Activated naive CD4-positive, alpha-beta T cell treated with anti-CD3 and anti-CD28 coated beads, Interleukin-2, amount 10 ng/mL, durations not matched to agents 7 days and 5 days (primary cell): ENCODE results near the gene VWA5B1.

Experiments used
- CTCF ChIA-PET: fragments of 350-600 bp; sonication (Branson Sonifier 250); formaldehyde crosslinking; loops from one replicate; lab custom pipeline; 2021; ENCODE audit warnings: antibody characterized with exemption; lab: Charles Lee
- DNase-seq: peaks from one replicate; pipeline ENCODE4 v3.0.0-alpha.2; 2020
- H3K27ac Mint-ChIP-seq: one replicate; pipeline ENCODE4 v1.8.0; 2021; ENCODE audit warnings: mild to moderate bottlenecking, moderate library complexity, mixed read lengths
- H3K27me3 Mint-ChIP-seq: one replicate; pipeline ENCODE4 v1.8.0; 2021; ENCODE audit warnings: mild to moderate bottlenecking, mixed read lengths
- H3K36me3 Mint-ChIP-seq: one replicate; pipeline ENCODE4 v1.8.0; 2021; ENCODE audit warnings: mixed read lengths
- H3K4me1 Mint-ChIP-seq: one replicate; pipeline ENCODE4 v1.8.0; 2021; ENCODE audit warnings: mixed read lengths
- H3K4me3 Mint-ChIP-seq: one replicate; pipeline ENCODE4 v1.8.0; 2021; ENCODE audit warnings: mild to moderate bottlenecking, moderate library complexity, mixed read lengths
- H3K9me3 Mint-ChIP-seq: one replicate; pipeline ENCODE4 v1.8.0; 2021; ENCODE audit warnings: mixed read lengths

Gene VWA5B1

GRCh38 chr1:20322081-20322824 is 31.6 kb downstream of the VWA5B1 start:
- peaks cover 29% of the 10 kb centered on the region for H3K4me1 Mint-ChIP-seq
- DNase-seq = peak; percentile 49

GRCh38 chr1:20322825-20323612 is 32.3 kb downstream of the VWA5B1 start:
- Mint-ChIP-seq H3K4me1 (peaks cover 29% of the 10 kb centered on the region), H3K36me3 (no peaks in the 10 kb centered on the region), H3K27me3 (peaks cover 45% of the 10 kb centered on the region), H3K27ac (peak overlapping the region; percentile 79), H3K9me3 (no peaks in the 10 kb centered on the region), H3K4me3 (peak overlapping the region; percentile 25)
- DNase-seq = peak; percentile 66
- CTCF ChIA-PET = no interaction called here

More at GRCh38 chr1:20322081-20322824, 31.6 kb downstream of the VWA5B1 start:
- peak overlapping the region; percentile 25 for H3K4me3 Mint-ChIP-seq
- H3K36me3 Mint-ChIP-seq = no peaks in the 10 kb centered on the region
- H3K9me3 Mint-ChIP-seq = no peaks in the 10 kb centered on the region
- H3K27ac Mint-ChIP-seq = peak overlapping the region; percentile 79
- CTCF ChIA-PET = no interaction called here
- H3K27me3 Mint-ChIP-seq = peaks cover 37% of the 10 kb centered on the region

GRCh38 chr1:20323613-20323920 is 32.9 kb downstream of the VWA5B1 start:
- CTCF ChIA-PET = no interaction called here
- no peaks in the 10 kb centered on the region for H3K36me3 Mint-ChIP-seq
- no peak for DNase-seq
- H3K4me3 Mint-ChIP-seq = no peak overlapping the region
- H3K9me3 Mint-ChIP-seq = no peaks in the 10 kb centered on the region
- H3K4me1 Mint-ChIP-seq = peaks cover 29% of the 10 kb centered on the region
- H3K27ac Mint-ChIP-seq = peak overlapping the region; percentile 79
- H3K27me3 Mint-ChIP-seq = peaks cover 49% of the 10 kb centered on the region

GRCh38 chr1:20324704-20325406 is 34.2 kb downstream of the VWA5B1 start:
- no peak for DNase-seq
- Mint-ChIP-seq H3K4me3 (no peak overlapping the region), H3K27me3 (peaks cover 48% of the 10 kb centered on the region), H3K36me3 (no peaks in the 10 kb centered on the region), H3K9me3 (no peaks in the 10 kb centered on the region), H3K4me1 (peaks cover 29% of the 10 kb centered on the region), H3K27ac (no peak overlapping the region)
- CTCF ChIA-PET = no interaction called here

GRCh38 chr1:20325407-20325843 is 34.8 kb downstream of the VWA5B1 start:
- Mint-ChIP-seq H3K27me3 (peaks cover 47% of the 10 kb centered on the region), H3K9me3 (no peaks in the 10 kb centered on the region), H3K27ac (no peak overlapping the region), H3K4me1 (peaks cover 29% of the 10 kb centered on the region), H3K36me3 (no peaks in the 10 kb centered on the region), H3K4me3 (no peak overlapping the region)
- CTCF ChIA-PET = no interaction called here
- no peak for DNase-seq

GRCh38 chr1:20325844-20326420 is 35.3 kb downstream of the VWA5B1 start:
- H3K36me3 Mint-ChIP-seq = no peaks in the 10 kb centered on the region
- peaks cover 26% of the 10 kb centered on the region for H3K4me1 Mint-ChIP-seq
- H3K27ac Mint-ChIP-seq = no peak overlapping the region
- H3K27me3 Mint-ChIP-seq = peaks cover 46% of the 10 kb centered on the region
- no peak overlapping the region for H3K4me3 Mint-ChIP-seq
- H3K9me3 Mint-ChIP-seq = no peaks in the 10 kb centered on the region
- CTCF ChIA-PET = interaction anchor here (0.6 kb wide), 1 partner anchor 113 kb away, joined by 3 read pairs; no protein-coding TSS in a partner anchor
- DNase-seq = no peak

GRCh38 chr1:20327467-20327866 is 36.8 kb downstream of the VWA5B1 start:
- H3K36me3 Mint-ChIP-seq = no peaks in the 10 kb centered on the region
- CTCF ChIA-PET = no interaction called here
- no peak overlapping the region for H3K4me3 Mint-ChIP-seq
- DNase-seq = no peak
- H3K27me3 Mint-ChIP-seq = peaks cover 48% of the 10 kb centered on the region
- H3K9me3 Mint-ChIP-seq = no peaks in the 10 kb centered on the region
- peaks cover 12% of the 10 kb centered on the region for H3K4me1 Mint-ChIP-seq
- no peak overlapping the region for H3K27ac Mint-ChIP-seq

GRCh38 chr1:20328201-20328600 is 37.5 kb downstream of the VWA5B1 start:
- CTCF ChIA-PET = no interaction called here
- Mint-ChIP-seq H3K9me3 (no peaks in the 10 kb centered on the region), H3K4me3 (no peak overlapping the region), H3K27ac (no peak overlapping the region), H3K27me3 (peaks cover 49% of the 10 kb centered on the region), H3K36me3 (no peaks in the 10 kb centered on the region), H3K4me1 (peaks cover 4% of the 10 kb centered on the region)
- DNase-seq = no peak

- H3K27ac Mint-ChIP-seq = no peak overlapping the region
- CTCF ChIA-PET = interaction anchor here (1.2 kb wide), 1 partner anchor 163 kb away, joined by 4 read pairs; no protein-coding TSS in a partner anchor
- no peaks in the 10 kb centered on the region for H3K4me1 Mint-ChIP-seq
- no peak overlapping the region for H3K4me3 Mint-ChIP-seq
- no peaks in the 10 kb centered on the region for H3K36me3 Mint-ChIP-seq
- peaks cover 37% of the 10 kb centered on the region for H3K27me3 Mint-ChIP-seq
- H3K9me3 Mint-ChIP-seq = no peaks in the 10 kb centered on the region
- DNase-seq = no peak
These were observed 39.3 kb downstream of the VWA5B1 start for GRCh38 chr1:20329793-20330542.

GRCh38 chr1:20334103-20334502 is 43.4 kb downstream of the VWA5B1 start:
- H3K27ac Mint-ChIP-seq = no peak overlapping the region
- H3K27me3 Mint-ChIP-seq = peaks cover 28% of the 10 kb centered on the region
- no peaks in the 10 kb centered on the region for H3K36me3 Mint-ChIP-seq
- no peaks in the 10 kb centered on the region for H3K4me1 Mint-ChIP-seq
- H3K9me3 Mint-ChIP-seq = no peaks in the 10 kb centered on the region
- H3K4me3 Mint-ChIP-seq = no peak overlapping the region
- no peak for DNase-seq
- CTCF ChIA-PET = no interaction called here

- Mint-ChIP-seq H3K36me3 (no peaks in the 10 kb centered on the region), H3K27ac (no peak overlapping the region), H3K9me3 (no peaks in the 10 kb centered on the region), H3K4me1 (no peaks in the 10 kb centered on the region), H3K4me3 (no peak overlapping the region), H3K27me3 (peaks cover 21% of the 10 kb centered on the region)
- CTCF ChIA-PET = no interaction called here
- no peak for DNase-seq
These were observed 45.5 kb downstream of the VWA5B1 start for GRCh38 chr1:20336105-20336605.

- Mint-ChIP-seq H3K4me1 (no peaks in the 10 kb centered on the region), H3K27ac (no peak overlapping the region), H3K36me3 (no peaks in the 10 kb centered on the region), H3K9me3 (no peaks in the 10 kb centered on the region), H3K27me3 (peaks cover 26% of the 10 kb centered on the region), H3K4me3 (no peak overlapping the region)
- DNase-seq = no peak
- CTCF ChIA-PET = interaction anchor here (0.8 kb wide), 1 partner anchor 91 kb away, joined by 3 read pairs; no protein-coding TSS in a partner anchor
These were observed 46.9 kb downstream of the VWA5B1 start for GRCh38 chr1:20337581-20337980.

- H3K4me3 Mint-ChIP-seq = no peak overlapping the region
- H3K9me3 Mint-ChIP-seq = no peaks in the 10 kb centered on the region
- H3K4me1 Mint-ChIP-seq = peaks cover 3% of the 10 kb centered on the region
- CTCF ChIA-PET = no interaction called here
- peaks cover 42% of the 10 kb centered on the region for H3K27me3 Mint-ChIP-seq
- H3K36me3 Mint-ChIP-seq = no peaks in the 10 kb centered on the region
- H3K27ac Mint-ChIP-seq = no peak overlapping the region
- DNase-seq = no peak
These were observed 49.3 kb downstream of the VWA5B1 start for GRCh38 chr1:20339811-20340457.
